NB4 (cell line): ENCODE data around the gene HS6ST2.

ENCODE experiments used
- CTCF ChIP-seq: IDR thresholded peaks from one replicate; pipeline ENCODE4 v1.5.1; 2012; ENCODE audit warnings: low read depth, low read length
- MYC ChIP-seq: IDR thresholded peaks from 2 replicates; pipeline ENCODE4 v1.6.1; 2011; ENCODE audit warnings: low read depth, low read length

GRCh38 chrX:133005616-133006015, 47.2 kb upstream of the HS6ST2 start:
- TF ChIP-seq CTCF (no peak), MYC (no peak)
